T-helper 2 cell treated with Interferon-gamma antibody and Interleukin-4, amounts not matched to agents 5 μg/mL and 100 μg/mL, for 36 hours (primary cell): ENCODE measurements around the gene TMEM120A.

Source experiments
- DNase-seq: peaks from one replicate; pipeline ENCODE4 v3.0.0; 2021; ENCODE audit warnings: low spot score
- H3K27ac Mint-ChIP-seq: one replicate; pipeline ENCODE4 v1.8.0; 2021; ENCODE audit warnings: mild to moderate bottlenecking, mixed read lengths
- H3K27me3 Mint-ChIP-seq: one replicate; pipeline ENCODE4 v1.8.0; 2021; ENCODE audit warnings: low read depth, mixed read lengths
- H3K36me3 Mint-ChIP-seq: one replicate; pipeline ENCODE4 v1.8.0; 2021; ENCODE audit warnings: low read depth, mixed read lengths
- H3K4me1 Mint-ChIP-seq: one replicate; pipeline ENCODE4 v1.8.0; 2021; ENCODE audit warnings: low read depth, mixed read lengths
- H3K4me3 Mint-ChIP-seq: one replicate; pipeline ENCODE4 v1.8.0; 2022; ENCODE audit warnings: mild to moderate bottlenecking, moderate library complexity, mixed read lengths
- H3K9me3 Mint-ChIP-seq: one replicate; pipeline ENCODE4 v1.8.0; 2021; ENCODE audit warnings: mixed read lengths

Gene TMEM120A

DNA sequence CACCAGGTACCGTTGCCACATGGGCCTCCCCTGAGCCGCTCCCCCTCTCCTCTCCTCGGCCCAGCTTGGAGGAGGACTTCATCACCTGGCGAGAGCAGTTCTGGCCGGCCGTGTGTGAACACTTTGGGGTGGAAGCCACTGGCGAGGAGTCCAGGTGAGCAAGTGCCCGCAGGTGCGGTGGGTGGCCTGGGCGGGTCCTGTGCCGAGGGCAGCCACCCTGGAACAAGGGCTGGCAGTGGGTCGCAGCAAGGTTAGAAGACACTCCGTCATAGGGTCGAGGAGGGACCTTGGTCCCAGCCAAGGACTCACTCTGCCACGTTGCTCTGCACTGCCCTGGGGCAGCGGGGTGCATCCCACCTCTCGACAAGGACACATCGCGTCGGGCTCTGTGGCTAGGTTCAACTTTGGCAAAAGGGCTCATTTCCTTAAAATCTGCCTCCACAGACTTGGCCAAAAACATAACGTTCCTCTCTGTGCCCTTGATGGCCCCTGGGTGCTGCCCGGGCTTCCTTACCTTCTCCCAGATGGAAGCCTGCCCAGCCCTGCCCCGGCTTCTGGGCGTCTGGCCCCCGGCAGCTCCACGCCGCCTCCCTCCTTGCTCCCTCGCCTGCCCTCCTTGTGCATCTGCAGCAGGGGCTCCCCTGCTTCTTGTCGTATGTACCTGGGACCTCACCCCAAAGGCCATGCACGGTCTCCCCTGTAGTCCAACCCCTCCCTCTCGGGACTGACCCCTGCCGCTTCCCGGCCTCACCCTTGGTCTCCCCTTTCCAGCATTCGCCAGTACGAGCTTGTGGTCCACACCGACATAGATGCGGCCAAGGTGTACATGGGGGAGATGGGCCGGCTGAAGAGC, 12.7 kb downstream of the TMEM120A start:
- H3K9me3 Mint-ChIP-seq, result no peaks in the 10 kb centered on the region
- no peak overlapping the region for H3K27ac Mint-ChIP-seq

DNA sequence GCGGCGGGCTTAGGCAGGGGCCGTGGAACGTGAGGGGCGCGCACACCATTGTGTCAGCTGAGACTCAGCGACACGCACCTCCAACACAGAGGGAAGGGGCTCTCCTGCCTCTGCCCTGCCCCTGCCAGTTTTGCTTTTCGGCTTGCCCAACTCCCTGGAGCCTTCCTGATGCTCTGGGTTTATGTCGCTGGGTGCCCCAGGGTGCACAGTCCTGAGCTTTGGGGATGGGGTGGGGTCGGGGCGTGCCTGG, 13.3 kb downstream of the TMEM120A start:
- no peaks in the 10 kb centered on the region for H3K9me3 Mint-ChIP-seq
- H3K4me1 Mint-ChIP-seq, result no peaks in the 10 kb centered on the region
- H3K4me3 Mint-ChIP-seq, result no peak overlapping the region
- H3K36me3 Mint-ChIP-seq, result peaks cover 6% of the 10 kb centered on the region
- H3K27me3 Mint-ChIP-seq, result no peaks in the 10 kb centered on the region
- DNase-seq, result no peak
- H3K27ac Mint-ChIP-seq, result no peak overlapping the region

More for the DNA sequence above, 12.7 kb downstream of the TMEM120A start:
- Mint-ChIP-seq H3K4me1 (no peaks in the 10 kb centered on the region), H3K36me3 (peaks cover 7% of the 10 kb centered on the region), H3K27me3 (no peaks in the 10 kb centered on the region), H3K4me3 (no peak overlapping the region)
- DNase-seq, result no peak

DNA sequence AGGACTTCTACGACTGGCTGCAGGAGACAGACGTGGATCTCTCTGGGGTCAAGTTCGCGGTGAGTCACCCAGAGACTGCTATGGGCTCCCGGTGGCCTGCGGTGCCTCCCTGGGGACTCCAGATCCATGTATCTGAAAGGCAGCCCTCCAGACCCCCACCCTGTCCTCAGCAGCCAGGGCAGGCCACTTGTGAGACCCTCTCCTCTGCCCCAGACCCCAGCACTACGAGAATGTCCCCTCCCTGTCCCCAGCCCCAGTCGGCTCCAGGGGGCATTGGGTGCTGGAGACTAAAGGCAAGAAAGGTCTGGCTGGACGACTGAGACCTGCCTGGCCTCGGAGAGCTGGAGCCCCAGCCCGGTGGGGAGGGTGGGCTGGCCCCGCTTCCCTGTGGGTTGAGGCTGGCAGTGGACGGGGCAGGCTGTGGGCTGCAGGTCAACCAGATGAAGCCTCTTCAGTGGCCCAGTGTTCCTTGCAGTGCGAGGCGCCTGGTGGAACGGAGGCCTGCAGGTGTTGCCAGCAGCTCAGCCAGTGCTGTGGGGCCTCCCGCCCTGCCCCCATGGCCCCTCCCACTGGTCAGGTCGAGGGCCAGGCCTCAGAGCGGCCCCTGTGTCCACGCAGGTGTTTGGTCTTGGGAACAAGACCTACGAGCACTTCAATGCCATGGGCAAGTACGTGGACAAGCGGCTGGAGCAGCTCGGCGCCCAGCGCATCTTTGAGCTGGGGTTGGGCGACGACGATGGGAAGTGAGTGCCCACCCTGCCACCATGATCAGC, 13.8 kb downstream of the TMEM120A start:
- Mint-ChIP-seq H3K4me3 (no peak overlapping the region), H3K27me3 (no peaks in the 10 kb centered on the region), H3K9me3 (no peaks in the 10 kb centered on the region), H3K4me1 (no peaks in the 10 kb centered on the region), H3K27ac (no peak overlapping the region), H3K36me3 (peaks cover 6% of the 10 kb centered on the region)
- no peak for DNase-seq

DNA sequence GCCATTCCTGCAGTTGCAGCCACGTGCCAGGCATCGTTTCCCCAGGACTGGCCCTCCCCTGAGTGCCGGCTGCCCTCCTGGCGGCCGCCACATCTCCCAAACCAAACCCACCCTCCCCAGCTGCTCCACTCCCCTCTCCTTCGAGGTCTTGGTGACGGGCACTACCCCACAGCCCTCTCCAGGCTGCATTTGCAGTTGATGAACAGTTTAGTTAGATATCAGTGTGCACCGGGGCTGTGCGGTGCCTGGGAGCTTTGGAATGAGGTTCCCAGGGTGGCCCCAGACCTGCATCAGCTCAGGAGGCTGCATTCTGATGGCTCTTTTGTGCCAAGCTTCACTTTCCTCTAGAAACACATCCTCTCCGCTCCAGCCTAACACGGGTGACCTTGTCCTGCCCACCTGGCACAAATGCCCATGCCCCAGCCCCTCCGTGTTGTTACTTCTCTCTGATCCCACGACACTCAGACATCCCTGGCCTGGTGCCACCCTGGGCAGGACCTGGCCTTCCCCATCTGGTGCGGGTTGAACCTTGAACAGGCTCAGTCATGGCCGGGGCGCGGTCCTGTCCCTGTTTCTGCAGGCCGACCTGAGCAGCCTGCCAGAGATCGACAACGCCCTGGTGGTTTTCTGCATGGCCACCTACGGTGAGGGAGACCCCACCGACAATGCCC, 14.5 kb downstream of the TMEM120A start:
- no peak overlapping the region for H3K27ac Mint-ChIP-seq

DNA sequence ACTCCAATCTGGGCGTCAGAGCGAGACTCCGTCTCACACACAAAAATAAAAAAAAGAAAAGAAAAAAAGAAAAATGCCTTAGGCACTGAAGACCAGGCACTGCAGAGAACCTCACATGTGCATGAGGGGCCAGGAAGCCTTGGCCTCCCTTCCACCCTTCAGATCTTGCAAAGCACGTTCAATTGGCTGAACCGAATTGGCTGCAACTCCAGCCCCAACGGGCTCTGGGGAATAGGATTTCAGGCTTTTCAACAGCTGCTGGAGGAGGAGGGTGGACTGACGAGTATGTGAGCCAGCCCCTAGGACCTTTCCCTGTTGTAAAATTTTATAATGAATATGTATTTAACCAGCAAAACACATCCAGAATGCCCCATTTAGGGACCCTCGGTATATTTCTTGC, 16.7 kb downstream of the TMEM120A start:
- H3K4me1 Mint-ChIP-seq, result no peaks in the 10 kb centered on the region
- H3K27me3 Mint-ChIP-seq, result no peaks in the 10 kb centered on the region
- no peak for DNase-seq
- peaks cover 15% of the 10 kb centered on the region for H3K36me3 Mint-ChIP-seq
- H3K9me3 Mint-ChIP-seq, result no peaks in the 10 kb centered on the region
- H3K4me3 Mint-ChIP-seq, result no peak overlapping the region
- H3K27ac Mint-ChIP-seq, result no peak overlapping the region

More for the DNA sequence above, 14.5 kb downstream of the TMEM120A start:
- DNase-seq, result no peak
- H3K4me3 Mint-ChIP-seq, result no peak overlapping the region
- no peaks in the 10 kb centered on the region for H3K4me1 Mint-ChIP-seq
- H3K9me3 Mint-ChIP-seq, result no peaks in the 10 kb centered on the region
- H3K27me3 Mint-ChIP-seq, result no peaks in the 10 kb centered on the region
- H3K36me3 Mint-ChIP-seq, result peaks cover 6% of the 10 kb centered on the region

DNA sequence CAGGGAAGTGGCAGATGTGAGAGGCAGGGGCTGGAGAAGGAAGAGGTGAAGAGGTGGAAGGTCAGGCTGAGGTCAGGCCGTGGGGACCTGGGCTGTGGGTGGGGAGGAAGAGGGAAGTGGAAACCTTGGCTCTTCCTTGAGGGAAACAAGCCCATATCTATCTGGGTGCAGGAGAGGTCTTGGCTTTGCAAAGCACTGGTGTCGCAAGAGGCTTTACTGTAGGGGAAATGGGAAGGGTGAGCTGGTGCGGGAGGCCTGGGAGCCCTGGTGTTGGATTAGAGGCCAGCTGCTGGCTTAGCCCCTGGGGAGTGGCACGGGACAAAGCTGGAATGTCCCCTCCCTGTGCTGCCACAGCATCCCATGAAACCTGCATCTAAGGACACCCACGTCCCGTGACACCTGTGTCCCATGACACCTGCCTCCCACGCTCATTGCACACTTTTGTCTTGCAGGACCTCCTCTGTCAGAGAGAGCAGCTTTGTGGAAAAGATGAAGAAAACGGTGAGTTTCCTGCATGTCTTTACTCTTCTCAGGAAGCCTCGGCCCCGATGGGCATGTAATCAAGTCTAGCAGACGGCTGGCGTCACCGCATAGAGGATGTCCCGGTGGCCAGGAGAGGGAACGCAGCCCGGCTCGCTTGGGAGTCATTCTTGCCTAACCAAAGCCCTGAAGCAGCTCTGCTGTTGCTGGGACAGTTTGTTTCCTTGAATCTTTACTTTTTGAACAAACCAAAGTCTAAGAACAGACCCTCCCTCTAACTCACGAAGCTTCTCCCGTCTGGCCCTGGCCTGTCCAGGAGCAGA, 22.2 kb downstream of the TMEM120A start:
- no peak overlapping the region for H3K27ac Mint-ChIP-seq
- no peaks in the 10 kb centered on the region for H3K27me3 Mint-ChIP-seq
- DNase-seq, result no peak
- H3K36me3 Mint-ChIP-seq, result peaks cover 9% of the 10 kb centered on the region
- no peaks in the 10 kb centered on the region for H3K4me1 Mint-ChIP-seq
- H3K9me3 Mint-ChIP-seq, result no peaks in the 10 kb centered on the region
- H3K4me3 Mint-ChIP-seq, result no peak overlapping the region

DNA sequence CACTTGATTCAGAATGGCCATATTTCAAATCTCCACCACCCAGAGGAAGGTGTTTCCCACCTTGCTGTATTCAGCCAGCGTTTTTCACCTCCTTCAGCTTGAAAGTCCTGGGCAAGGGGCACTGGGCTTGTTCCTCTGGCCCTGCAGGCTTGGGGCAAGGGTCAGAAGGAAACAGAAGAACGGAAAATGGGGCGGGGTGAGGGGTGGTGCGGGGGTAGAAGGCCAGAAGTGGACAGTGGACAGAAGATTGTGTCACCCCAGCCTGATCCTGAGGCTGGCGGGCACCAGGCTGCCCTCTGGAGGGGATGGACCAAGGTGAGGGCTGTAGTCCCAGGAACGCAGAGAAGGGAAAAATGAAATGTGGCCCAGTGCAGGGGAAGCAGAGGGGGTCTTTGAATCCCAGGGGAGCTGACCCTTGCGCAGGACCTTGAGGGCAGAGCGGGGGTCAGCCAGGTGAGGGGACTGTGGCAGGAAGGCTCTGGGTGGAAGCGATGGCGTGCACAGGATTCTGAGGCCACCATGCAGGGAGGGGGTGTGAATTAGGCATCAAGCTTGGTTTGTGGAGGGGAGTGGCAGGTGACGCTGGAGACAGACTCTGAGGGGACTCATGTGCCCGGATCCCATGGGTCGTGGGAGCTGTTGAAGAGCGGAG, 23.0 kb downstream of the TMEM120A start:
- H3K4me1 Mint-ChIP-seq, result no peaks in the 10 kb centered on the region
- H3K9me3 Mint-ChIP-seq, result no peaks in the 10 kb centered on the region
- peaks cover 9% of the 10 kb centered on the region for H3K36me3 Mint-ChIP-seq
- no peaks in the 10 kb centered on the region for H3K27me3 Mint-ChIP-seq
- no peak overlapping the region for H3K4me3 Mint-ChIP-seq
- DNase-seq, result no peak
- no peak overlapping the region for H3K27ac Mint-ChIP-seq

DNA sequence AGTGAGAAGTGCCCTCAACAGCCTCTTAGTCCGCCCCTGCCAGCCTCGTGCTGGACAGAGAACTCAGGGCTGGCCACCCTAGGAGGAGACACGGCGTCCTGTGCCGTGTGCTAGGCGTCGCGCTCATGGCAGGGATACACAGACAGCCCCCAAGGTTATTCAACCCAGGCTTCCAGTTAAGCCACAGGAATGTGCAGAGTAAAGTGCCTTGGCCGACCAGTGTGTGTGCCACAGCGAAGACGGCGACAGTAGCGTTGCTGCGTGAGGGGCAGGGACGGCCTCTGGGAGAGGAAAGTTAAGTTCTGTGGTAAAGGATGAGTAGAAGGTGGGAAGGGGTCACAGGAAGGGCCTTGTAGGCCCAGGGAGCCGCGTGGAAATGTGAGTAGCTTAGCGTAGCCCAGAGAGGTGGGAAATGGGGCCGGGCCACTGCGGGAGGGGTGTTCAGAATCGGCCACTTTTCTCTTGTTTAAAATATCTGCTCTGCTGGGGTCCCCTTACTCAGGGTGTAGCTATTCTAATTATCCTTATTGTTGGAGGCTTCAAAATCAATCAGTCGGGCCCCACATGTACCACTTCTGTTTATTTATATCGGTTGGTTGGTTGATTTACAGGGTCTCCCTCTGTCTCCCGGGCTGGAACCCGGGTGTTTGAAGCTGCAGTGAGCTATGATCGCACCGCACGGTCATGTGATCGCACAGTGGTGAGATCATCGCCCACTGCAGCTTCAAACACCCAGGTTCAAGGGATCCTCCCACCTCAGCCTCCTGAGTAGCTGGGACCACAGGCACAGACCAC, 24.5 kb downstream of the TMEM120A start:
- no peak for DNase-seq
- Mint-ChIP-seq H3K27ac (no peak overlapping the region), H3K27me3 (no peaks in the 10 kb centered on the region), H3K4me1 (no peaks in the 10 kb centered on the region), H3K36me3 (peaks cover 9% of the 10 kb centered on the region), H3K9me3 (no peaks in the 10 kb centered on the region), H3K4me3 (no peak overlapping the region)

DNA sequence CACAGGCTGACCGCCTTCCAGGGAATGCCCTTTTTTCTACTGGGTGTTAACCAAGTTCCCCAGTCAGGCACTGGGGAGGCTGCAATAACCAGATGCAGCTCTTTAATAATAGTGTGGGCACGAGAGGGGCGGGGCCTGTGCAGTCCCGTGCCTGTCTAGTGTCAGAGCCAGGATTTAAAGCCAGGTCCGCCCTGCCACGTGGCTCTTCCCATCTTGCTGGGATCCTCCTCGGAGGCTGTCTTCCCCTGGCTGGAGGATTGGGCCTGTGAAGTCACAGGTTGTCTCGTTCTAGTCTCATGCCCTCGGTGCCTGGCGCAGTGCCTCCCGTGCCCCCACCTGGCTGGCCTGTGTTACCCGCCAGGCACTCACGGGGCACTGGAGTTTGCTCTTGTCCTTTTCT, 25.2 kb downstream of the TMEM120A start:
- H3K36me3 Mint-ChIP-seq, result peaks cover 6% of the 10 kb centered on the region
- no peak overlapping the region for H3K4me3 Mint-ChIP-seq
- H3K9me3 Mint-ChIP-seq, result no peaks in the 10 kb centered on the region
- H3K27ac Mint-ChIP-seq, result no peak overlapping the region
- H3K27me3 Mint-ChIP-seq, result no peaks in the 10 kb centered on the region
- H3K4me1 Mint-ChIP-seq, result no peaks in the 10 kb centered on the region
- no peak for DNase-seq

GRCh38 chr7:75968561-75969001, 25.8 kb downstream of the TMEM120A start:
- Mint-ChIP-seq H3K27ac (no peak overlapping the region), H3K9me3 (no peaks in the 10 kb centered on the region), H3K36me3 (no peaks in the 10 kb centered on the region), H3K27me3 (no peaks in the 10 kb centered on the region), H3K4me3 (no peak overlapping the region), H3K4me1 (no peaks in the 10 kb centered on the region)
- no peak for DNase-seq

- Mint-ChIP-seq H3K27me3 (no peaks in the 10 kb centered on the region), H3K4me3 (no peak overlapping the region), H3K27ac (no peak overlapping the region), H3K4me1 (no peaks in the 10 kb centered on the region), H3K9me3 (no peaks in the 10 kb centered on the region), H3K36me3 (no peaks in the 10 kb centered on the region)
- DNase-seq, result no peak
Measured at GRCh38 chr7:75968012-75968411, 26.4 kb downstream of the TMEM120A start.

DNA sequence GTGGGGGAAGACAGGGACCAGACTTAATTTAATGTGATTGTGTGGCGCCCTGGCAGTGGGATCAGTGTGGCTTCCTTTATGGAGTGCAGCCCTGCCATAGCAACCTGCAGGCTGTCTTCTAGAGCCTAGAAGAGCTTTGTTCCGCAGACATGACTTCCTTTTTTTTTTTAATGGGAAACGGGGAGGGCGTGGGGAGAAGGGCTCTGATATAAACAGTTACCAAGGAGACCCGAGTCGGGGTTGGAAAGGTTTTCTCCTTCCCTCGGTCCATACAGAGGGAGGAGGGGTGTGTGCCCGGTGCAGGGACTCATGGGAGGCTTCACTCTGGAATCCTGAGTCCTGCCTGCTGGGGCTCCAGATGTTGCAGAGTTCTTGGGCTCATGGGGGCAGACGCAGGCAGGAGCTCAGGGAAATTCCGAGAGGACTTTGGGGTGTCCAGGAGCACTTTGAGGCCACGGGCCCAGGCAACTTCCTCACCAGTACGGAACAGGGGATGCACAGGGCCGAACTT, 26.9 kb downstream of the TMEM120A start:
- Mint-ChIP-seq H3K27me3 (no peaks in the 10 kb centered on the region), H3K27ac (no peak overlapping the region), H3K4me1 (no peaks in the 10 kb centered on the region), H3K36me3 (no peaks in the 10 kb centered on the region), H3K4me3 (no peak overlapping the region), H3K9me3 (no peaks in the 10 kb centered on the region)
- no peak for DNase-seq
